Measurements from ENCODE around the gene DENND1A.

DENND1A gene

GRCh38 chr9:123556464-123557435 is 373.2 kb downstream of the DENND1A start:
- H3K9ac ChIP-seq (ENCODE audit: low read depth, low read length) = no peak overlapping the region

GRCh38 chr9:123555646-123556045 is 374.3 kb downstream of the DENND1A start:
- Histone ChIP-seq H3K4me1 (ENCODE audit: insufficient read depth, low read length) (peaks cover 10% of the 10 kb centered on the region), H3K27ac (ENCODE audit: low read depth, low read length) (no peak overlapping the region), H3K9me3 (ENCODE audit: insufficient read depth, low read depth, low read length) (no peaks in the 10 kb centered on the region), H3K36me3 (ENCODE audit: insufficient read depth, low read length) (no peaks in the 10 kb centered on the region), H3K9ac (ENCODE audit: low read depth, low read length) (no peak overlapping the region), H3K27me3 (ENCODE audit: insufficient read depth, low read length) (no peaks in the 10 kb centered on the region), H3K4me3 (ENCODE audit: low read length) (no peak overlapping the region)
- WGBS = 96% methylated on average over 3 of the region's 3 CpGs

More at GRCh38 chr9:123556464-123557435, 373.2 kb downstream of the DENND1A start:
- H3K4me3 ChIP-seq (ENCODE audit: low read length) = no peak overlapping the region
- H3K27me3 ChIP-seq (ENCODE audit: insufficient read depth, low read length) = no peaks in the 10 kb centered on the region
- WGBS = 91% methylated on average over 22 of the region's 22 CpGs
- no peaks in the 10 kb centered on the region for H3K36me3 ChIP-seq (ENCODE audit: insufficient read depth, low read length)
- H3K9me3 ChIP-seq (ENCODE audit: insufficient read depth, low read depth, low read length) = no peaks in the 10 kb centered on the region
- peaks cover 12% of the 10 kb centered on the region for H3K4me1 ChIP-seq (ENCODE audit: insufficient read depth, low read length)
- no peak overlapping the region for H3K27ac ChIP-seq (ENCODE audit: low read depth, low read length)

GRCh38 chr9:123552530-123552929 is 377.4 kb downstream of the DENND1A start:
- peaks cover 18% of the 10 kb centered on the region; the same call in 1 of the 2 replicates for H3K4me1 ChIP-seq (ENCODE audit: insufficient read depth, low read length)
- no peak overlapping the region for H3K4me3 ChIP-seq (ENCODE audit: low read length)
- WGBS = 96% methylated on average over 5 of the region's 5 CpGs
- no peaks in the 10 kb centered on the region for H3K36me3 ChIP-seq (ENCODE audit: insufficient read depth, low read length)
- no peak overlapping the region for H3K9ac ChIP-seq (ENCODE audit: low read depth, low read length)
- H3K9me3 ChIP-seq (ENCODE audit: insufficient read depth, low read depth, low read length) = no peaks in the 10 kb centered on the region
- no peak overlapping the region for H3K27ac ChIP-seq (ENCODE audit: low read depth, low read length)
- no peaks in the 10 kb centered on the region for H3K27me3 ChIP-seq (ENCODE audit: insufficient read depth, low read length)

- Histone ChIP-seq H3K27me3 (ENCODE audit: insufficient read depth, low read length) (no peaks in the 10 kb centered on the region), H3K4me3 (ENCODE audit: low read length) (no peak overlapping the region), H3K9ac (ENCODE audit: low read depth, low read length) (no peak overlapping the region), H3K4me1 (ENCODE audit: insufficient read depth, low read length) (peaks cover 18% of the 10 kb centered on the region; the same call in 1 of the 2 replicates), H3K9me3 (ENCODE audit: insufficient read depth, low read depth, low read length) (no peaks in the 10 kb centered on the region), H3K36me3 (ENCODE audit: insufficient read depth, low read length) (no peaks in the 10 kb centered on the region), H3K27ac (ENCODE audit: low read depth, low read length) (no peak overlapping the region)
- WGBS = 88% methylated on average over 10 of the region's 10 CpGs
Observed at GRCh38 chr9:123551734-123552133, 378.2 kb downstream of the DENND1A start.

- Histone ChIP-seq H3K4me1 (ENCODE audit: insufficient read depth, low read length) (peaks cover 18% of the 10 kb centered on the region; the same call in 1 of the 2 replicates), H3K36me3 (ENCODE audit: insufficient read depth, low read length) (no peaks in the 10 kb centered on the region), H3K27ac (ENCODE audit: low read depth, low read length) (no peak overlapping the region), H3K4me3 (ENCODE audit: low read length) (no peak overlapping the region), H3K9ac (ENCODE audit: low read depth, low read length) (no peak overlapping the region), H3K9me3 (ENCODE audit: insufficient read depth, low read depth, low read length) (no peaks in the 10 kb centered on the region), H3K27me3 (ENCODE audit: insufficient read depth, low read length) (no peaks in the 10 kb centered on the region)
- WGBS = 36% methylated on average over 5 of the region's 5 CpGs
Observed at GRCh38 chr9:123550797-123551196, 379.1 kb downstream of the DENND1A start.

DNA sequence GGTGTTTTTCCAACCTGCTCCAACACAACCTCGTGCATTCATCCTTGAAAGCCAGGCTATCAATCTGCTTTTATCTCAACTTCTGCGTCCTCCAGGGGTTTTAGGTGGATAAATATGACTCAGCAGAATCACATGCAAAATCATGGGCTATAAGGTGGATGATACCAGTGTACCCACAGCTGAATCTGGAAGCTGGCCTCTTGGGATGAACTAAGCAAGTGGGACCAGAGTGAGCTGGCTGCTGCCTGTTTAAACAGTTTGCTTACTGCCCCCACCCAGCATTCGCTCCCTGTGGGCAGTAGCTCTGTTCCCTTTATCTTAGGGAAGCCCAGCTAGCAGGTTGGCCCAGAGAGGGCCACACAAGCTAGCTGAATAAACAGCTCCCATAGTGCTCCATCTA is 379.9 kb downstream of the DENND1A start:
- Histone ChIP-seq H3K4me1 (ENCODE audit: insufficient read depth, low read length) (peaks cover 18% of the 10 kb centered on the region; the same call in 1 of the 2 replicates), H3K27ac (ENCODE audit: low read depth, low read length) (no peak overlapping the region), H3K27me3 (ENCODE audit: insufficient read depth, low read length) (no peaks in the 10 kb centered on the region), H3K9me3 (ENCODE audit: insufficient read depth, low read depth, low read length) (no peaks in the 10 kb centered on the region), H3K4me3 (ENCODE audit: low read length) (no peak overlapping the region), H3K36me3 (ENCODE audit: insufficient read depth, low read length) (no peaks in the 10 kb centered on the region), H3K9ac (ENCODE audit: low read depth, low read length) (0 out of 2 replicates have a peak overlapping the region, but pooled peaks have one; percentile 4)
- 72% methylated on average over 3 of the region's 3 CpGs for WGBS

GRCh38 chr9:123548741-123549545 is 381.0 kb downstream of the DENND1A start:
- H3K9ac ChIP-seq (ENCODE audit: low read depth, low read length) = no peak overlapping the region
- 90% methylated on average over 9 of the region's 9 CpGs for WGBS
- no peak overlapping the region for H3K4me3 ChIP-seq (ENCODE audit: low read length)
- no peak overlapping the region for H3K27ac ChIP-seq (ENCODE audit: low read depth, low read length)
- no peaks in the 10 kb centered on the region for H3K9me3 ChIP-seq (ENCODE audit: insufficient read depth, low read depth, low read length)
- no peaks in the 10 kb centered on the region for H3K36me3 ChIP-seq (ENCODE audit: insufficient read depth, low read length)
- H3K4me1 ChIP-seq (ENCODE audit: insufficient read depth, low read length) = peaks cover 18% of the 10 kb centered on the region; the same call in 1 of the 2 replicates
- no peaks in the 10 kb centered on the region for H3K27me3 ChIP-seq (ENCODE audit: insufficient read depth, low read length)

DNA sequence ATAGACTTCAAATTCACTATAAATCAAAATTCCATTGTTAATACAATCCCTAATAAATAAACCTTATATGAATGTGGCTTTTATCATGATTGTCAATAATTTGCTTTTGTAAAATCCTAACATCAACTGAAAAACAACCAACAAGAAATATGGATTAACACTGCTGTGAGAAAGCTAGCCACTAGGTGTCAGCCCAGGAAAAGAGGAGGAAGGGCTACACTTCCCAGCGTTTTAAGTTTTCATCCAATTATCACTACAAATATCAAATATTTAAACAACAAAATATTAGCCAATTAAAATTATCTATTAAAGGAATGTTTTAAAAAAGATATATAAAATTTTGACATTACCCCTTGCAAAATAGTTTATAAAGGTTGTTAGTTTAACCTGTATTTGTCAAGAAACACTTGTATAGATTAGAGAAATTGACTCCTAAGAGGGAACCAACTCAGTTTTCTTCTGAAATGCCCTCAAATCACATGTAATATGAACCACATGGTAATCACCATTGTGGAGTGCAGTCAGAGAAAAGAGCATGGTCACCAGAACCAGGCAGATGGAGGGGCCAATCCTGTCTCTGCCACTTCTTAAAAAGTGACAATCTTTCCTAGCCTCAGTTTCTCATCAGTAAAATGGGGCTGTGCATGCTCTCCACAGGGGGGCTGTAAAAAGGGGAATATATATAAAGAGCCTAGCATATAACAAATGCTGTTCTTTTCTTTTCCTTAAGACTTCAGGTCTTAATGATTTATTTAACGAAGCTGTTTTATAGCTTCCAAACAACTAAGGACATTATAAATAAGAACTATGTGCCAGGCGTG is 385.7 kb downstream of the DENND1A start:
- WGBS = 100% methylated on average over 2 of the region's 3 CpGs
- no peaks in the 10 kb centered on the region for H3K4me1 ChIP-seq (ENCODE audit: insufficient read depth, low read length)
- no peak overlapping the region for H3K9ac ChIP-seq (ENCODE audit: low read depth, low read length)
- H3K36me3 ChIP-seq (ENCODE audit: insufficient read depth, low read length) = no peaks in the 10 kb centered on the region
- H3K27me3 ChIP-seq (ENCODE audit: insufficient read depth, low read length) = no peaks in the 10 kb centered on the region
- no peaks in the 10 kb centered on the region for H3K9me3 ChIP-seq (ENCODE audit: insufficient read depth, low read depth, low read length)
- no peak overlapping the region for H3K27ac ChIP-seq (ENCODE audit: low read depth, low read length)
- H3K4me3 ChIP-seq (ENCODE audit: low read length) = no peak overlapping the region

DNA sequence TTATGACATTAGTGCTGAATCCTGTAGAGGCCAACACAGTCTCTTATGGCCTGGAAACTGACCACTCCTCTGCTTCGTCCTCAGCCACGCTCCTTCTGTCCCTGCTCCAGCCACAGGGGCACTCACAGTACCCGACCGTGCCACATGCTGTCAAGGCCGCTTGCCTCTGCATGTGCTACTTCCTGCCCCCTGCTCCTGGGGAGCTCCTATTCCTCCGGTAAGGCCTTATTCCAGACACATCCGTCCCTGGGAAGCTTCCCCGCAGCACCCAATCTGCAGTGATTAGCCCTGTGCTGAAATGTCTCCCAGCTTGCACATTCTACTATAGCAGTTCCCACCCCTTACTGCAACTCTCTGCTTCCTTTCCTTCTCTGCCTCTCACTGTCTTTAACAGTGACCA is 386.4 kb downstream of the DENND1A start:
- 75% methylated on average over 8 of the region's 8 CpGs for WGBS
- Histone ChIP-seq H3K9ac (ENCODE audit: low read depth, low read length) (no peak overlapping the region), H3K27me3 (ENCODE audit: insufficient read depth, low read length) (no peaks in the 10 kb centered on the region), H3K27ac (ENCODE audit: low read depth, low read length) (no peak overlapping the region), H3K4me3 (ENCODE audit: low read length) (no peak overlapping the region), H3K36me3 (ENCODE audit: insufficient read depth, low read length) (no peaks in the 10 kb centered on the region), H3K4me1 (ENCODE audit: insufficient read depth, low read length) (no peaks in the 10 kb centered on the region), H3K9me3 (ENCODE audit: insufficient read depth, low read depth, low read length) (no peaks in the 10 kb centered on the region)

DNA sequence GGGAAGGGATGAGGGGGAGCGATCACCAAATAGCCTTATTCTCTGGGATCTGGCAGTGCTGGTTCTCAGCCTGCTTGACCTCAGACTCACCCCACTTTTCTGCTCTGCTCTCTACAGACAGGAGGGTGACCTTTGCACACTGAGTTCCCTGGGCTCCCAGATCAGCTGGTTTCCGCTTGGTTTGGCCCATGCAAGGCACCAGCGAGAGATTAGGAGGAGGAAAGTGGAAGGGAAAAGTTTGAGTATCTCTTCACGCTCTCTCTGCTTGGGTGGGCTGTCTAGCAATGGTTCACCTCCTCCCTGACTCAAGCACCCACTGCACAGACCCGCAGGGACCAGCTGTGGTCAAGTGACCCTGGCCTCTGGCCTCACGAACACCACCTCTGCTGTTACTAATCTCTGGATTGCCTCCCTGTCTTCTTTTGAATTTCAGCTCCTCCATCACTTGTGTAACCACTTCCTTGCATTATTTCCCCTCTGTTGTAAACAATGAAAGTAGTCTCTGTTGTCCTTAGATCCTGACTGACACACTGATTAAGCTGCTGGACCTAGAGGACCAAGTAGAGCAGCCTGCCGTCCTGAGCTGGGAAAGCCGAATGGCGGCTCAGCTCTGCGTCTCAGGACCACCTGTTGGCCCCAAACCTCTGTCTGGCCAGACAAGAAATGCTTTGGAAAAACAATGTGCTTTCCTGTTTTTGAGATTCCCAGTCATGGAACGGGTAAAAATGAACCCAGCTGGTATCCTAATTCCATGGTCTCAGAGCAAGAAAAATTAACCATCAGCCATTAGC is 387.3 kb downstream of the DENND1A start:
- no peaks in the 10 kb centered on the region for H3K36me3 ChIP-seq (ENCODE audit: insufficient read depth, low read length)
- H3K27me3 ChIP-seq (ENCODE audit: insufficient read depth, low read length) = no peaks in the 10 kb centered on the region
- no peak overlapping the region for H3K4me3 ChIP-seq (ENCODE audit: low read length)
- H3K9me3 ChIP-seq (ENCODE audit: insufficient read depth, low read depth, low read length) = no peaks in the 10 kb centered on the region
- 87% methylated on average over 11 of the region's 11 CpGs for WGBS
- H3K9ac ChIP-seq (ENCODE audit: low read depth, low read length) = no peak overlapping the region
- no peak overlapping the region for H3K27ac ChIP-seq (ENCODE audit: low read depth, low read length)
- H3K4me1 ChIP-seq (ENCODE audit: insufficient read depth, low read length) = no peaks in the 10 kb centered on the region
